Measurements from ENCODE around the gene ERFL. TPM values are rescaled to one million over a fixed set of nuclear protein-coding genes. Genes with fewer than 3 reads are reported as not detected.

Gene ERFL
- total and polyA plus RNA-seq, 2 donors (not counting 1 experiment from before 2014, with no cell fraction given), result 2.3 to 5.5 TPM

GRCh38 chr19:41871573-41872383 is 56.5 kb downstream of the ERFL start:
- Histone ChIP-seq H2AFZ (ENCODE audit: insufficient read depth, low read depth, low read length, poor library complexity, severe bottlenecking) (no peak overlapping the region), H3K27ac (ENCODE audit: low read length in 2 of 2) (peak overlapping the region; percentile 79 to 96), H3K9me3 (ENCODE audit: control extremely low read depth in 1 of 3, control insufficient read depth in 2 of 3, insufficient read depth in 1 of 3, low read length in 2 of 3) (no peaks in the 10 kb centered on the region), H3K9ac (ENCODE audit: low read length) (peak overlapping the region; percentile 37), H3K27me3 (replicated peaks in 1 of 4; ENCODE audit: control extremely low read depth in 1 of 4, control insufficient read depth in 3 of 4, insufficient read depth in 4 of 4, low read length in 3 of 4) (no peaks in the 10 kb centered on the region), H3K36me3 (replicated peaks in 1 of 2; ENCODE audit: control extremely low read depth in 1 of 2, control insufficient read depth in 1 of 2, extremely low read depth in 1 of 2, insufficient read depth in 2 of 2, low read length in 1 of 2) (peaks cover 0 to 46% of the 10 kb centered on the region in 2 experiments), H3K4me2 (replicated peaks; ENCODE audit: low read depth, low read length, poor library complexity, severe bottlenecking) (peak overlapping the region; percentile 56), H3K79me2 (ENCODE audit: control insufficient read depth, insufficient read depth, low read length) (peaks cover 47% of the 10 kb centered on the region), H4K20me1 (ENCODE audit: control insufficient read depth, insufficient read depth, low read length, poor library complexity, severe bottlenecking) (peaks cover 38% of the 10 kb centered on the region), H3K4me1 (ENCODE audit: control insufficient read depth in 2 of 2, insufficient read depth in 2 of 2, low read length in 2 of 2) (peaks cover 68 to 97% of the 10 kb centered on the region in 2 donors), H3K4me3 (ENCODE audit: control extremely low read depth in 1 of 5, extremely low read depth in 1 of 5, insufficient read depth in 1 of 5, low read depth in 2 of 5, low read length in 4 of 5) (peak overlapping the region in 2 of 5 experiments; percentile 12 to 33)
- intact Hi-C loops (cut with micrococcal nuclease), result loop anchor here (1.0 to 10.0 kb wide), 3 partner anchors 11 to 607 kb away; partner anchors contain the start of genes HNRNPUL1 and RPS19
- Mint-ChIP-seq H3K27me3 (no peaks in the 10 kb centered on the region), H3K27ac (peak overlapping the region; percentile 90), H3K4me3 (peak overlapping the region; percentile 52), H3K9me3 (ENCODE audit: insufficient read depth) (no peaks in the 10 kb centered on the region), H3K4me1 (peaks cover 69% of the 10 kb centered on the region)
- 7% methylated on average over 15 of the region's 16 CpGs for whole genome bisulfite sequencing (ENCODE audit: insufficient coverage)
- DNase-seq (peak; percentile 76), ATAC-seq (ENCODE audit: low read depth) (peak; percentile 18)
- CTCF ChIA-PET, result interaction anchor here (0.6 to 17.0 kb wide), 13 partner anchors 9 to 236 kb away, joined by 3 to 331 read pairs (median 7); partner anchors contain the start of genes RABAC1 and RPS19
- TF ChIP-seq EZH2 (IDR thresholded peaks at IDR 0.05; ENCODE audit: borderline replicate concordance, insufficient read depth, low read depth, low read length, poor library complexity, severe bottlenecking) (no peak), CTCF (IDR thresholded peaks at IDR 0.05) (no peak)
- POLR2A ChIA-PET, result interaction anchor here (0.5 to 6.2 kb wide), 7 partner anchors 11 to 73 kb away, joined by 3 to 94 read pairs (median 8); partner anchors contain the start of genes ARHGEF1 and RPS19
